GM18498 (cell line): Measurements from ENCODE around the gene KSR1.
"Not testable (repeated sequence)": the region's sequence is repeated elsewhere in the genome, so short reads cannot be mapped to it uniquely, and the experiment has no call there.

Source experiments
- ATAC-seq: cut with Tn5 transposase; IDR thresholded peaks from one replicate; pipeline ENCODE4 v1.9.1; 2021; ENCODE audit warnings: mild to moderate bottlenecking, moderate library complexity; ENCODE audit not compliant: unreplicated experiment

Gene KSR1

GRCh38 chr17:27425991-27426390 is 30.3 kb upstream of the KSR1 start:
- no peak for ATAC-seq

GRCh38 chr17:27426471-27426870 is 29.8 kb upstream of the KSR1 start:
- not testable (repeated sequence) for ATAC-seq

GRCh38 chr17:27427166-27427862 is 28.9 kb upstream of the KSR1 start:
- not testable (repeated sequence) for ATAC-seq

- no peak for ATAC-seq
Observed at GRCh38 chr17:27428781-27429505, 27.3 kb upstream of the KSR1 start.

GRCh38 chr17:27429666-27430382 is 26.4 kb upstream of the KSR1 start:
- ATAC-seq = no peak

GRCh38 chr17:27430383-27430840 is 25.8 kb upstream of the KSR1 start:
- no peak for ATAC-seq

GRCh38 chr17:27430882-27431491 is 25.3 kb upstream of the KSR1 start:
- ATAC-seq = no peak

GRCh38 chr17:27433521-27433920 is 22.7 kb upstream of the KSR1 start:
- ATAC-seq = no peak

GRCh38 chr17:27435431-27436070 is 20.7 kb upstream of the KSR1 start:
- ATAC-seq = not testable (repeated sequence)

GRCh38 chr17:27438348-27438998 is 17.8 kb upstream of the KSR1 start:
- no peak for ATAC-seq

- no peak for ATAC-seq
Observed at GRCh38 chr17:27439342-27439741, 16.9 kb upstream of the KSR1 start.

GRCh38 chr17:27442702-27443101 is 13.5 kb upstream of the KSR1 start:
- ATAC-seq = no peak

- ATAC-seq = no peak
Observed at GRCh38 chr17:27443491-27443890, 12.8 kb upstream of the KSR1 start.

GRCh38 chr17:27445971-27446370 is 10.3 kb upstream of the KSR1 start:
- ATAC-seq = no peak

- no peak for ATAC-seq
Observed at GRCh38 chr17:27446569-27447301, 9.5 kb upstream of the KSR1 start.

- not testable (repeated sequence) for ATAC-seq
Observed at GRCh38 chr17:27448534-27448933, 7.7 kb upstream of the KSR1 start.

- ATAC-seq = no peak
Observed at GRCh38 chr17:27449541-27449940, 6.7 kb upstream of the KSR1 start.

- ATAC-seq = no peak
Observed at GRCh38 chr17:27449988-27450387, 6.3 kb upstream of the KSR1 start.

GRCh38 chr17:27450416-27450815 is 5.8 kb upstream of the KSR1 start:
- no peak for ATAC-seq

GRCh38 chr17:27451906-27452305 is 4.3 kb upstream of the KSR1 start:
- no peak for ATAC-seq
